Measurements from ENCODE around the gene PNCK.
"Not testable (repeated sequence)": the region's sequence is repeated elsewhere in the genome, so short reads cannot be mapped to it uniquely, and the experiment has no call there.

The PNCK gene

GRCh38 chrX:153685751-153686696, 12.4 kb upstream of the PNCK start:
- DNase-seq: no peak

- no peak for DNase-seq
These were observed 11.5 kb upstream of the PNCK start for GRCh38 chrX:153685156-153685536.

GRCh38 chrX:153684467-153685155, 11.0 kb upstream of the PNCK start:
- no peak for DNase-seq

GRCh38 chrX:153683486-153683885, 9.9 kb upstream of the PNCK start:
- not testable (repeated sequence) for DNase-seq

DNA sequence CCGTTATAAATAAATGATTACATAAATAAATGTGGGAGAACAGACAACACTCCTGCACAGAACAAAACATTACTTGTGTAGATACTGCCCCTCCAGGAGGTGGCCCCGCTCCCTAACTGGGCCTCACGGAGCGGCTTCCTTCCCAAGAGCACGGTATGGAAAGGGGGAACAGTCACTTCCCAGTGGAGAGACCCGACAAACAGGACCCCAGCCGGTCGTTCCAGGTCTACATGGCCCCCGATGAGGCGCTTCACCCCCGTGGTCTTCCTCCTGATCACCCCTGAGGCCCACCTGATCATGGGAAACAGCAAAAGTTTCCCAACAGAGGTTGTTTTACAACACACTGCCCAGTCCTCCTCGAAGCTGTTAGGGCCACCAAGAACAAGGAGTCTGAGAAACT, 7.6 kb upstream of the PNCK start:
- DNase-seq: no peak

DNA sequence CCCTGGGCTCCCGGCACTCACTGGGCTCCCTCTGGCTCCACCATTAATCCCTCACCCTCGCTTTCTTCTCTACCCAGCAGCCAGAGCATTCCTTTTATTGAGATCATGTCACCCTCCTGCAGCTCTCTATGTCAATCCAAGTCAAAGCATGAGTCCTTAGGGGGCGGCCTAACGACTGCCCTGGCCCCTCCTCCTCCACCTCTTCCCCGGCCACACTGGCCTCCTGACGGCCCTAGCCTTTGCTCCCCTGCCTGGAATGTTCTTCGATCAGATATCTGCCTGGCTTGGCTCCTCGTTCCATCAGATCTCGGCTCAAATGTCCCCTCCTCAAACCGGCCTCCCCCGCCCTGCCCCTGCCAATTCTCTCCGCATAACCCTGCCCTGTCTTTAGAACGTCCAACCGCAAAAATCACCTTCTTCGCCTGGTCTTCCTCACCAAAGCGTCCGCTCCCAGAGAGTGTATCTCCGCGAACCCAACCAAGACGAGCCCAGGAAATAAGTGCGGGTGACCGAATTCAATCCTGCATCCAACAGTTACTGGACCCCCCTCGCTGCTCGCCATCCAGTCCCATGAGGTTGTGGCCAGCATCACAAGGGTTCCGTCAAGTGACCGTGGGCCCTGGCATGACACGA, 722 bp upstream of the PNCK start:
- no peak for DNase-seq

DNA sequence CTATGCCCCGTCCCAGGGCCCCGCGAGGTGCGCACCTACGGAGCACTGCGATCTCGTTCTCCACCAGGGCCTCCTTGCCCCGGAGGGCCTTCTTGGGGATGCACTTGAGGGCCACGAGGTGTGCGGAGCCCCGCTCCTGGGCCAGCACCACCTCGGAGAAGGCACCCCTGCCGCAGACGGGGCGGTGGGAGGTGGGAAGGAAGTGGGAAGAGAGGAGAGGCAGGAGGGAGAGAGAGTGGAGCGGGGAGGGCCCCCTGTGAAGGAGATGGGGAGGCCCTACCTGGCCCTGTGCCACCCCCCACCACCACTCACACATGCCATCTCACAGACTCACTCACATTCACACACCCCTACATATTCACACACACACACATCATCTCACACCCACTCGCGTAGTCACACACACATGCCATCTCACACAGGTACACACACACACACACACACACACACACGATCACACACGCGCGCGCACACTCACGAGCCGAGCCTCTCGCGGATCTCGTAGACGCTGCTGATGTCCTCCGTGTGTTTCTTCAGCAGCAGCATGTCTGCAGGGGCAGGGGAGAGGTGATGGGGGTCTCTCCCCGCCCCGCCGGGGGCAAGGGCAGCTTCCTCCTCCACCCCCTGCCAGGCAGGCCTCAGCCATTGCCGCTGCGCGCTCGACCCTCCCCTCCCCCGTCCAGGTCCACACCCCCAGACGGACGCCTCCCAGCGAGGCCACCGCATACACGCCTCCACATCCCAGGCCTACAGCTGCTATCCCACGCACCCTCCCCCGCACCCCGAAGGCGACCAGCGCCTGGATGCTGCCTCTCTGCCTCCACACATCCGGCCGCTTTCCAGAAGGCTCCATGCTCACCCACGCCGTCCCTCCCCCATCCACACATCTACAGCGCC, 834 bp downstream of the PNCK start:
- no peak for DNase-seq

- DNase-seq: no peak
These were observed 1.8 kb downstream of the PNCK start for GRCh38 chrX:153671589-153672530.

- DNase-seq: no peak
These were observed 2.6 kb downstream of the PNCK start for GRCh38 chrX:153670748-153671588.

DNA sequence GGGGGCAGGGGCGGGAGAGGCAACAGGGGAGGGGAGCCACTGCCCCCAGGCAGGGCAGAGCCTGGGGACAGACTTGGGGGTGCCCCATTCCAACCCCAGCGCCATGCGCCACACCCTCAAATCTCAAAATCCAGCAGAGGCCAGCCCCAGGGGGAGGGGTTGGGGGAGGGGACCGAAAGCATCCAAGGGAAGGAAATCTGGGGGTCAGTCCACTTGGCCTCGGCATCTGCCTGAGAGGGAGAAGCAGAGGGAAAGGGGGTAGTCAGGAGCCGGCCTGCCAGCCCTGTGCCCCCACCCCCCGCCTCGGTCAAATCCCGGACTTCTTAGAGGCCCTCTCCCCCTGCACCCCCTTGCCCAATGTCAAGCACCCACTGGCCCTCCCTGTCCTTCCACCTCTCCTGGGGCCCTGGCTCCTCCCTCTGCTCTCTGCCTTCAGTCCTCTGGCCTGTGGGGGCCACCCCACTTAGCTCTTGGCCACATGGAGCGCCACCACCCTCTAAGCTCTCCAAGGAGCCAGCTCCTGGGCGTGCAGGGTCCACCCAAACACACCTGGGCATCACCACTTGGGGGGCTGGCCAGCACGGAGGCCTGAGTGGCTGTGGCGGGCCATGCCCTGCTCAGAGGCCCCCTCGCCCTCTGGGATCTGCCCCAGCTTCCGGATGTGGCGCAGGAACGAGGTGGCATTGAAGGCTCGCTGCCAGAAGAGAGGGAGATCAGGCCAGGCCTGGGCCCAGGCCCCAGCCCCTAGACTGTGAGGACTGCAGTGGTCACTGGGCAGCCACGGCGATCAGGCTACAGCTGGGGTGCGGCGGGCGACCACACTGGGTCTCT, 3.5 kb downstream of the PNCK start:
- DNase-seq: no peak

- DNase-seq: no peak
These were observed 4.3 kb downstream of the PNCK start for GRCh38 chrX:153669174-153669890.

DNA sequence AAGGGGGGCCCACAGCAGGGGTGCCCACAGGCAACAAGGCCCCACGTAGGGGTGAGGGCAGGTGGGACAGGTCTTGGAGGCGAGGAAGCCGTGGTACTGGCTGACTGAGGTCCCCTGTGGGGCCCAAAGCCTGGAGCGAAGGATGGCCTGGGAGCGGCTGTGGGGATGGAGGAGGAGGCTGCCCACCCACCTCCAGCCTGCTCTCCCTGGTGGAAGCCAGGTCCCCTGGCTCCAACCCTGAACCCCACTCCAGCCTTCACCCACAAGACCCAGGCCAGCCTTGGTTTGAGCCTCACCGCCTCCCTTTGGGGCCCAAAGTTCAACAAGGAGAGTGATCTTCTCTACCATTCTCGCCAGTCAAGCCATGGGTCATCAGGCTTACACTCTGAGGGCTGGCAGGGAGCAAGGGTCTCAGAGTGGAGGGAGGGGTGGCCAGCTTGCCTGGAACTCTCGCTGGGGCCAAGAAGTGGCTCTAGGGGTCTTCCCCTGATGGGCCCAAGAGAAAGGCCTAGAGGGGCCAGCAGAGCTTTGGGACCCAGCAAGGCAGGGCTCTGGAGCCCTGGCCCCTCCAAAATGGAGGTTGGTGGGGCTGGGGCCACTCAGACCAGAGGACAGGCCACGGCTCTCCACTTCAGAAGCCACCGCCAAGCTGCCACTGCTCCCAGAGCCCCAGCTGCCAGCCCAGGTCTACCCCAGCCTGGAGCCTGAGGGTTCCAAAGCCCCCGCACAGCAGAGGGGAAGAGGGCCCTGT, 5.0 kb downstream of the PNCK start:
- DNase-seq: no peak

DNA sequence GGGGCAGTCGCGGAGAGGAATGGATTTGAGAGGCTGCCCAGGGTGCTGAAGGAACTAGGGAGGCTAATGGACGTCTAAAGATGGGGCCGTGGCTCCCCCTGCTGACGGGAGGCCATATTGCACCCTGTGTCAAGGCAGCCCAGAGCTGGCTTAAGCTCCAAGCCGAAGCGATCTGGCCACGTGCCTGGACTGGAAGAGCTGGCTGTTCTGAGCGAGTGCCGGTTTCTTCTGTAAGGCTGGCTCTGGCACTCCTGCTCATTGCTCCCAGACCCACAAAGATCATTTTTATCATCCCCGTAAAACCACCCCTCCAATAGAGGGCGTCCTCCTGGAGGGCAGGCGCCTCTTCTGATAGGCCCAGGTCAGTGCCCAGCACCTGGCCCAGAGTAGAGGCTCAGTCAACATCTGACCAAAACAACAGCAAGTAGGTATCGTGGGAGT, 5.6 kb downstream of the PNCK start:
- no peak for DNase-seq

DNA sequence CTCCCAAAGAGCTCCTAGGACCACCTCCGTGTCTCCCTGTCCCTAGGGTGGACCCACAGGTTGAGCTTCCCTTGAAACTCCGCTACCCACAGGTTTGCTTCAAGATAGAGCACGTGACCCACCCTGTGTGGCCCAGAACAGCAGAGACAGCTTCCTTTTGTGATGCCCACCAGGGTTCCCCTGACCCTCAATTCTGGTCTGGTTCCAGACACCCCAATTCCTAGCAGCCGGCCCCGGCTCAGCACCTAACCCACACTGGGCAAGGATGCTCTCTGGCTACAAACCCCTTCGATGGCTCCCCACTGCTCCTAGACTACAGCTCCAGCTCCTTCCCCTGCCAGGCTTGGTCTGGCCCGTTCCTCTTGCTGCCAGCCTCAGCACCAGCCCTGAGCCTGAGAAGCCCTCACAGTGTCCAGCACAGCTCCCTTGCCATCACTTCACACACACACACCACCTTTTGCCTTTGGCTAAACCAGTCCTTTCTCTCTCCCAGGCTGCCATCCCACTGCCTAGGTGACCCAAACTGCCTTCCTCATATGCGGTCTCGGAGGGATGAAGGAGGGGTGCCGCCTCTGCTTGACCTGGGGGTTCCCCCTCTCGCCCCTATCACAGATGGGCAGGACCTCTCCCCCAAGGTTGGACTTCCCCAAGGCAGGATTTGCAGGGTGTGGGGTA, 6.2 kb downstream of the PNCK start:
- no peak for DNase-seq

DNA sequence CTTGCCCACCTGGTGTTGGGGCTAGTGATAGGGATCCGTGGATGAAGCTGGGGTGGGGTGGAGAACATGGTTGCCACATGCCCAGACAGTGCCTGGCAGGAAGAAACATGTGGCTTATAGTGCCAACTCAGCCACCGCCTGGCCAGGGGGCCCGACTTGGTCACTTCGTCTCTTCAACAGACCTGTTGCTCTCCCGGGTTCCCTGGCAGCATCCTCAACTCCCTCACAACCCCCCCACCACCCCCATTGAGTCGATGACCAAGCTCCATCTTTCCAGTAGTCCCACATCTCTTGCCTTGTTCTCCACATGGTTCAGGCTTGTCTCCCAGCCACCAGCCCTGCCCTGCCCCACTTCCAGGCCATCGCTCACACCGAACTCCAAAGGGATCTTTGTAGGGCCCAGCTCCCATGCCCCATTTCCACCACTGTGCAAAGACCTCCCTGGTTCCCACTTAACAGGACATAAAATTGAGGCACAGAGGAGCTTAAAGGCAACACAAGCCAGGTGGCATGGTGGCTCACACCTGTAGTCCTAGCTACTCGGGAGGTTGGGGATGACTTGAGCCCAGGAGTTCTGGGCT, 7.8 kb downstream of the PNCK start:
- DNase-seq: no peak

GRCh38 chrX:153662266-153662665, 11.3 kb downstream of the PNCK start:
- DNase-seq: no peak

DNA sequence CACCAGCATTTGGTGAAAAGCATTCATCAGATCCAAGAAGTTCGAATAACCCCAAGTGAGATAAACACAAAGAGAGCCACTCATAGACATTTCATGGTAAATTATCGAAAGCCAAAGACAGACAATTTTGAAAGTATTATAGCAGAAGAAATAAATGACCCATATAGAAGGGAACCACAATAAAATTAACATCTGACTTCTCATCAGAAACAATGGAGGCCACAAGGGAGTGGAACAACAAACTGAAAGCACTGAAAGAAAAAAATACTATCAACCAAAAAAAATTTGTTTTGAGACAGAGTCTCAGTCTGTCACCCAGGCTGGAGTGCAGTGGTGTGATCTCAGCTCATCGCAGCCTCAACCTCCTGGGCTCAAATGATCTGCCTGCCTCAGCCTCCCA, 14.3 kb downstream of the PNCK start:
- DNase-seq: no peak

Data from SHP77 treated with DMSO at 0.1 percent for 48 hours (cell line).